HG03060 (cell line): ENCODE results near the gene SYNPR.

Source experiments
- ATAC-seq: cut with Tn5 transposase; IDR thresholded peaks from one replicate; pipeline ENCODE4 v1.9.1; 2021; ENCODE audit warnings: low read depth, moderate number of reproducible peaks; ENCODE audit not compliant: unreplicated experiment

The SYNPR gene

DNA sequence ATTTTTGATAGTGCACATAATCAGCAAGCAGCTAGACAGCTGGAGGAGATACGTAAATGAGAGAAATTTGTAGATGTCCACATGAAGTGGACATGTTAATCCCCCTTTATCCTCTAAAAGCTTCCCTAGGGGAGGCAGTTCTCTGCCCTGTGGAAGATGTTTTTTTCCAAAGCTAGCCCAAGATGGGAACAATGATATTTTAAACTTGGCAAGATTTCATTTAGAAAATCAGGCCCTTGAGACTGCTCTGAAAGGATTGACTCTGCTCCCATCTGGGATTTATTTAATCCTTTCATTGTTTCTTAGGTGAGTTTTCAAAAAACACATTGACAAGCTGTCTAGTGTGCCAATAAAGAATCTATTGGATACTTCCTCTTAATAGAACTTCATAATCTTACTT, 92.0 kb downstream of the SYNPR start:
- no peak for ATAC-seq

DNA sequence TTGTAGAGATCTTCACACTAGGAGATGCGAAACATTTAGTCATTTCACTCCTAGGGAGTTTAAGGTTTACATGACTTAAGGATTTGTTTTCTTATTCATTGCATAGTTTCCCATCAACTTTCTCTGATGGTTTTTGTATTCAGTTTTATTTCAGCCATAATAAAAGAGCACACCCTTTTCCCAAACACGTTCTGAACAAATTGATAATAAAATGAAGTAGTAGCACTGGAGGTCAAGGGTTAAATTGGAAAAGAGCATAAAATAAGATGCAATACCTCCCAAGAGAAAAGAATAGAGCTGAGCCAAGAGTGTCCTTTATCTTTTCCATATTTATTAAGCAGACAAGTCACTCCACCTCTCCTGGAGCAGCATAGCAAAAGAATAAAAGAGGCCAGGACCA, 104.9 kb downstream of the SYNPR start:
- ATAC-seq = no peak

DNA sequence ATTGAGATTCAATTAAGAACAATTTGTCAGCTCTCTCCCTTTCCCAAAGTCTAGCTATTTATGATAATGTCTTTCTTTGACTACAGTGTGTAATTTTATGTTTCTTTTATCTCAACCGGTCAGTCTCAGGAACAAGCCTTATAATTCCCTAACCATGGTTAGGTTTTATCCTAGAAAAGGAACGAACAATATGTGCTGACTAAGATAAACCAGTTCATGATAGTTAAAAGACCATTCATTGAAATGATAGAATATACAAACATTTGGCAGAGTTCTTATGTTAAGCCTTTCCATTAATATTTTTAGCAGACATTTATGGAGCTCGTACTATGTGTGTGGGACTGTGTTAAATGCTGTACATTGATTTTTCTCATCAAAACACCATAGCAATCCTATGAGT, 106.3 kb downstream of the SYNPR start:
- ATAC-seq = no peak

DNA sequence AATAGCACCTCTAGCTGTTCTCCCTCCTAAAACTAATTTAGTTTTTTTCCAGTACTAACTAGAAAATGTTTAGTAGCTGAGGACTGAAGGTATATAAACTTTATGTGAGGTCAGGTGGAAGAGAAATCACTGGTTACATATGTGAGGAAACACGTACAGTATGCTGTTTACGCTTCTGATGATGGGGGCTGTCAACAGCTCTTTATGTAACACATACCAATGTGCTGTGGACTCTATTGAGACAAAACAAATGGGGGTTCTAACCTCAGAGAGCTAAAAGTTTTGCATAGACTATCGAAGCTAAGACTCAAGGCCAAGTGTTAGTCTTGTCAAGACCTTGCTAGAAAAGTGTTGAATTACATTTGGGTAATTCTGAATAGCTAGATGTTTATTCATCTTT, 107.5 kb downstream of the SYNPR start:
- no peak for ATAC-seq

DNA sequence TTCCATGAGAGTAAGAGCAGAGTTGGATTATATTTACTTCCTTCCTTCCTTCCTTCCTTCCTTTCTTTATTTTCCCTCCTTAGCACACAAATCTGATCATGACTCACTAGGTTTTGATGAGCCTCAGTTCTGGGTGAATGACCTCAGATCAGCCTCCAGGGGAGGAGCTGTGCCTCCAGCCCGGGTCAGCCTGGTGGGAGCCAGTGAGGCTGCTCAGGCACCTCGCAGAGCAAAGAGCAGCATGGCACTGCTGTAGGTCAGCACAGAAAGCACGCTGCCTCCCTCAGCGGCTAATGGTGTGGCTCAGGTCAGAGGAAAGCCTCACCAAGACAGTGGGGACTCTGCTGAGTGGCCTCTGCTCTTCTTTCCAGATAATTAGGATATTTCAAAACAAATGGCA, 108.5 kb downstream of the SYNPR start:
- ATAC-seq = no peak

DNA sequence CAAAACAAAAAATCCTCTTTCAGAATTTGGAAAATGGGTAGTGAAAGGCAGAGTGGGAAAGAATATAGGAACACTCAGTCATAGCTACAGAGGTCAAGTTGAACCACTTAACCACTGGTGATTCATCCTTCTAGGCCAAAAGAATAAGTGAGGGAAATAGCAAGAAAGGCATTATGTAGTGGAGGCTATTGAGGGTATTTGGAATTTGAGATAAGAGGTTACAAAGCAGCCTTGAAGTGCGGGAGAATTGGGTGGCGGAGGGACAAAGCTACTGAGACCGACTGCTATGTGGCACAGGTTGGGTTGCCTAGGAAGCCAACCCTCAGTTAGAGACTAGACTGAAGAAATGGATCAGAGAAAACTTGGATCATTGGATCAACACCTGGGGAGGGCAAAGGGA, 109.5 kb downstream of the SYNPR start:
- no peak for ATAC-seq

DNA sequence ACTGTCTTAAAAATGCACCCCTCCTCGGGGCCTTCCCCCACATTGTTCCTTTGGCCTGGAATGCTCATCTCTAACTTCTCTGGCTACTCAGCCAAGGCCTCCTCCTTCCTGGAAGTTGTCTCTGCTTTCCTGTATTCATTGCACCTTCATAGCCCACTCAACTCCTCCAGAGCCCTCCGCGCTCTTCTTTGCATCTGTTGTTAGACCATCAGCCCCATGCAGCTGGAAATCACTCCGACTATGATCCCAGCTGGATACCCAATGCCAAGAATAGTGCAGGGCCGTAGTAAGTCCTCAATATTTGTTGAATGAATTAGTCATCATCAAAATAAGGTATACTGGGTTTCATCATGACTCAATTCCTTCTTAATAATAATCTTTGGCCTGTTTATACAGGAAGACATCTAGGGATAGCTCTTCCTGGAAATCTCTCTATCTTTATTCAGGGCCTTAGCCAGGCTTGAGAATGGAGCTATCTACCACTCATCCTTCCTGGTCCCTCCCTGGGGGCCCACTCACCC, 112.7 kb downstream of the SYNPR start:
- ATAC-seq = no peak

DNA sequence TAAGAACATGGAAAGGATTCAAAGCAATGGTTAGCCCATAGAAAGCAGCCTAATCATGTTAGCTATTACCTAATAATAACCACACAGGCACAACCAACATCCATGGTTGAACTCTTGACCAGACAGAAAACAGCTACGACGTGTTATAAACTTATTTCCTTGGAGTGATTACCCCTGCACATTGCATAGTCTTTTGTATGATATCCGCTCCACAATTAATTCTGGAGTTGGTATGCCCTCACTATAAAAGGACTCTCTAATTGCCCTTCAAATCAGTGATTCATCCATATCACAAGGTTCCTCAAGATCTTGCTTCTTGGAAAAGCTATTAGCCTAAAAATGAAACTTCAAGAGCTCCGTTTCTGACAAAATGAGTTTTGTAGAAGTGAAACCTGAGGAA, 117.9 kb downstream of the SYNPR start:
- no peak for ATAC-seq

DNA sequence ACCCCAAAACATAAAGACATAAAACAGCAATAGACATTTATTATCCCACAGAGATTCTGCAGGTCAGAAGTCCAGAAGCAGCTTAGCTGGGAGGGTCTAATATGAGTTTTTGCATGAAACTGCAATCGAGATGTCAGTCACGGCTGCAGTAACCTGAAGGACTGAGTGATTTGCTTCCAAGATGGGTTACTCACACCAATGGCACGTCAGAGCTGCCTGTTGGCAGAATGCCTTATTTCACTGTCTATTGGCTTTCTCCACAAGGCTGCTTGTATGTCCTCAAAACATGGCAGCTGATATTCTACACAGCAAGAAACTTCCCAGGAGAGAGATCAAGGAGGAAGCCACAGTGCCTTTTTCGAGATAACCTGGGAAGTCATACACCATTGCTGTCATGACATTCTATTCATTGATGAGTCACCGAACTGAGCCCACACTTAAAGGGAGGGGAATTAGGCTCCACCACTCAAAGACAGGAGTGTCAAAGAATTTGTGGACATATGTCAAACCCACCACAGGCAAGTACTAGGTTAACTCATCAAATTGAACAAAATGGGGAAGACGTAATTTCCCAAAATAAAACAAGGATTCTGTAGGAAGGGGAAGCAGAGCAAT, 122.2 kb downstream of the SYNPR start:
- no peak for ATAC-seq

DNA sequence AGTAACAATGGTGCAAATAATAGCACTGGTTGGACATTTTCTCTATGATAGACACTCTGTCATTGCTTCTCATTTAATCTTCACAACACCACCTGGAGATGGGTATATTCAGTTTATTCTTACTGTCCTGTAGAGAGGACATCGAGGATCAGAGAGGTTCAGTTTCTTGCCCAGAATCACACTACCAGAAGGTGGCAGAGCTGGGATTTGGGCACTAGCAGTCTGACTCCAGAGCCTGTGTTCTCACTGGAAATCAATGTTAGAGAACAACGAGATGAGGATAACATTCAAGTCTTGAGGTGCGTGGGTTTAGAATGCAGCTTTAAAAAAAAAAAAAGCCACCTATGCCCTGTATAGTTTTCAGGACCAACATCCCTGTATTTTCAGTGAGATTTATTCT, 127.8 kb downstream of the SYNPR start:
- no peak for ATAC-seq

DNA sequence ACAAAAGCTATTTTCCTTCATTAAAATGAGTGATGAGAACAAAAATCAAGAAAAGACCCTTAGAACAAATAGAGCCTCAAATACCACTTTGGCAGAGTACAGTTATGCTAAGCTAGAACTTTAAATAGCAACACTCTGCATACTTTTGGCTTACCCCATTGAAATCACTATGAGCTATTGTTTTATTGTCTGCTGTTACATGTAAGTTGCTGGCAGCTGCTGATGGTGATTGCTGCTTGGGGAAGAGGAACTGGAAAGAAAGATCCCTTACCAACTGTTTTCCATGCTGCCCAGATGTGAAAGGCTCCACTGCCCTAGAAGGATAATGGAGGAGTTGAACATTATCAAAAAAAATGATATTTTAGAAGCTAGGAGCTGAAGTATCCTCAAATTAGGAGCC, 135.4 kb downstream of the SYNPR start:
- ATAC-seq = no peak

DNA sequence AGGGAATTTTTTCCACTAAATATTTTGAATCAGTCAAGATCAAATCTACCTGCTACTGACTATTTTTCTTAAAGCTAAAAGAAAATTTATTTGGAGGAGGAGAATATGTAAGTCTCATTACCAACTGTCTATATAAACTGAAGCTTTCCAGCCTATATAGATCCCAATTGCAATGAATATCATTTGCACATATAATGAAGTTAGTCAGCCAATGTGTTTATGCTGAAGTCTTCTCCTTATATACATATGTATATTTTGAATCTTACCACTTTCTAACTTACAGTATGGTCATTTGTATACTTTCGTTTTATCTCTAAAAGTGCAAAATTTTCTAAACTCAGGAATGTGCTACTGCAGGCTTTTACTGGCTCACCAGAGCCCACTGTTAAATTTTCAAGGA, 136.5 kb downstream of the SYNPR start:
- ATAC-seq = no peak

DNA sequence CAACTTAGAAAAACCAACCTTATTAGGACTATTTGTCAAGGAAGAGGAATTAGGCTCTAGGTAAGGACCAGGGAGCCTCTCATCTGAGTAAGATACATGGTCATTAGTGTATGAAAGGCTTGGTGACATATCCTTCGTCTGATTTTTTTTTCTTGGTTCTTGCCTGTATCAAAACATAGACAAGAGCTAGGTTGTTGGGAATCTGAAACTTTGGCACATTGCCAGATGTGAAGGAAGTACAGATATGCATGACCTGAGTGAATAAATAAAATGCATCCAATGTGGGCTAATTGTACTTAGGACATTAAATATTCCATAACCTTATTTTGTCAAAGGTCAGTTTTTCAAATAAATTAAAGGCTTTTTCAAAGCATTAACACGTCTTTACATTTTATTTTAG, 151.8 kb downstream of the SYNPR start:
- no peak for ATAC-seq

DNA sequence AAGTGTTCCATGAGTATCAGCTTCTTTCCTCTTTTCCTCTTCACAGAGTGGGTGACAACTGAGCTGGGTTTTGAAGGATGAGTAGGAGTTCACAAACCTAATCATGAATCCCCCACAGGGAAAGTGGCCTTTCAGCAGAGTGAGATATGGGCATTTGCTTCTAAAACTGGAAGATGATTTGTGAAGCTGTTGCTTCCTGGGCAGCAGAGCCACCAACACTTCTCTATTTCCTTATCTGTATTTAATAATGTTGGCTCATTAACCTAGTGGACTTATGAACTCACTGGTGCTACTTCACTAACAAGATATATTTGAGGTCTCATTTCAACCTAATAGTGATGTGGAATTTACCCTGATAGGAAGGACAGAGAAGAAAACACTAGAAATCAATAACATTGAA, 152.8 kb downstream of the SYNPR start:
- no peak for ATAC-seq

DNA sequence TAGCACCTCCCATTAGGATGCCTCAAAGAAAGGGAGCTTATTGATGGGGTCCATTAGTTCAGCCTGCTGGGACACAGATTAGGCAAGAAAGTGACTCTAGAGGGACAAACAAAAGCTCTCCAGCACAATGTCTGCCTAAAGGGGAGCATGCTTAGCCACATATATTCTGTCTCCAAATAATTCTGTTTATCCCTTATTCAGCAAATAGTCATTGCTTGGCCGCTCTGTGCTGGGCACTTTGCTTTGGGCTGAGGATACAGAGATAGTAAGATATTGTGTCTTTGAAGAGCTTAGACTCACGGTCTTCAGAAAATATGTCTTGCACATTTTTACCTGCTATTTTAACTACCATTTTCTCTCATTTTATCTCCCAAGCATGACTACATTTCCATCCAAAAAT, 159.8 kb downstream of the SYNPR start:
- no peak for ATAC-seq

DNA sequence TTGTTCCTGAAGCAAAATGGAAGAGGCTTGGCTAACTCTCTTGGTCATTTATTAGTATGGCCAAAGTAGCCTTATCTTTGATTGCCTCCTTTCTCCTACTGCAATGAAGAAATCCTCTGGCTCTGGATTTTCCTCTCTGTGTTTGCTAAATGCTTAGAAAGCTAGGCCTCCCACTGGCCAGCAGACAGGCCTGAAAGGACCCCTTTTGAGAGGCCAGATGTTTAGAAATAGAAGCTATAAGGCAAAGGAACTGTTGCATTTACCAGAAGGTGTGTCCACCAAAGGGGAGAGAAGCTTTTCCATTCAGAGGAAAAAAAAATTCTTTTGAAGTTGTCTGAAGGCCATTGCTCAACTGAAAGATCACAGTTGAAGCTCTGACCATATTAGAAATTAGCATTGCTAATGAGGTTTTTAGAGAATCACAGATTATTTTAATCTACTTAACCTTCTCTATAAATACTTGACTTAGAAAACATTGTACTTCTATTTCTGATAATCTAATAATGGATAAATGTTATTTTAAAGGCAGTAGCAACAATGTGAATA, 160.8 kb downstream of the SYNPR start:
- ATAC-seq = no peak

DNA sequence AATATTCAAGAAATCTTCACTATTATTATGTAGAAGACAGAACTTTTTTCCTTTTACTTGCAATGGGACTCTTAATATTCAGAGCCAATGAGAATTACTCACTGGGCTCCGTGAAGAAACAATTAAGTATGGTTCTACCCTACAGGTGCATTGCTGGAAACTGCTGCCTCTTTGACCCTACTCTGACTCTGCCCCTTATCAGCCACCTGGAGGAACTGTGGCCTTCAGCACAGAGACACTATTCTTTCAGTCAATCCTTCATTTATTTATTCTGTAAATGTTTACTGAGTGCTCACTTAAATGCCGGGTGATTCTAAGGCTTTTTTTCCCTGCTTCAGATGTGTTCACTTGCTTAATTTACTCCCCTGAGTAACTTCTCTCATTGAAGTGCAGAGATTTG, 163.2 kb downstream of the SYNPR start:
- no peak for ATAC-seq

DNA sequence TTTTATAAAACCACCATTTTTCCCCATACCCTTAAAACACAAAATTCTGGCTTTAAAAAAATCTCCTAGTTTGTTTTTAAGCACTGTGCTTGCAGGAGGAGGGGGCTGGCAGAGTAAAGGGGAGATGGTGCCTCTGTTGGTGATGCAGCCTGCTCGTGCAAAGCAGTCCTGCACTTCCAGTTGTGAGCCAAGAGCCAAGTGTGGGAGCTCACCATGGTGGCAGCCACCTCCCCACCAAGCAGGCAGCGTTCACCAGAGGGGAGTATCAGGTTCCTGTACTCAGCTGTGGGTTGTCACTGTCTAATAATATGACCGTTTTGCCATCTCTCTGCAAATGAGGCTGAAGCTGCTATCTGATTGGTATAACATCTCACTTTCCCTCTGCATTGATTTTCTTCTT, 164.8 kb downstream of the SYNPR start:
- no peak for ATAC-seq

DNA sequence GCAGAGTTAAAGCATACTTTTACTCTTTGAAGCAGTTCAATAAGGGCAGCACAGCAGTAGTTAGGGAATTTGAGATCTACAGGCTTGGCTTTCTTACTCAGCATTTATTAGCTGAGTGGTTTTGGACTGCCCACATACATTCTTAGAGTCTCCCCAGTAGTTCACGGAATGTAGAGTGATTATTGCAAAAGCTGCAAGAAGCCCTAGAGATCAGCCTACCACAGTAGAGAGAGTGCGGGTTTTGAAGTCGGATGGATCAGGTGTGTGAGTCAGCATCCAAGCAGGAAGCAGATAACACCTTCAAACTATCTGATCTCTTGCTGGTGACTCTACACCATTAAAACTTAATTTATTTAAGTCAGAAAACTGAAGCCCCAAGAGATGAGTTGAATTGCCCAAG, 171.9 kb downstream of the SYNPR start:
- ATAC-seq = no peak

DNA sequence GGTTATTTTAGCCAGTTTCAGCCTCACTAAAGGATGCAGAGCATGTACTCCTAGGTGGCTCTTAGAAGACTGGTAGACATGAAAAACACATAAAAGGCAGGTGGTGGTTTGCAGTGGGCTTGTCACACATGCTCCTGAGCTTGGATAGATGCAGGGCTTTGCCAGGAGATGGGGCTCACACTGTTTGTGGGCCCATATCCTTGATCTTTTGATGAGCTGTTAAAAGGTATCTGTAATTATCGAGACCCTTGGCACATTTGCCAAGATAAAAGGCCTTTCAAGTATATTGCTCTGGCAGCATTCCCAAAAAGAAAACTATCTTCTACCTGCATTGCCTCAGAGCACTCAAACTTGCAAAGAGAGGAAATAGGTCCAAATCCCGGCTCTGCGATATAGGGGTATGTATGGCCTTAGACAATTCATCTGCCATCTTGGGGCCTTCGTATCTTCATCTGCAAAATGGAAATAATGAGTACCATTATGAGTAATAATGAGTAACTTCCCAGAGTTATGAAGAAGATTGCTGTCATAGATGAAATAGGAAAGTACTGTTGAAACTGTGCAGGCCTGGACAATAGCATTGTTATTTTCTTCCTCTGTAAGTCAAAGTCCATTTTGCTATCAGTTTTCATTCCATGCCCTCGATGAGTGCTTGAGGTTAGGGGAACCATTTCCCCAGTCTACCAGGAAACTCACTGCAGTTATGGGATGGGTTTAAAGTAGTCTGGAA, 172.7 kb downstream of the SYNPR start:
- no peak for ATAC-seq

DNA sequence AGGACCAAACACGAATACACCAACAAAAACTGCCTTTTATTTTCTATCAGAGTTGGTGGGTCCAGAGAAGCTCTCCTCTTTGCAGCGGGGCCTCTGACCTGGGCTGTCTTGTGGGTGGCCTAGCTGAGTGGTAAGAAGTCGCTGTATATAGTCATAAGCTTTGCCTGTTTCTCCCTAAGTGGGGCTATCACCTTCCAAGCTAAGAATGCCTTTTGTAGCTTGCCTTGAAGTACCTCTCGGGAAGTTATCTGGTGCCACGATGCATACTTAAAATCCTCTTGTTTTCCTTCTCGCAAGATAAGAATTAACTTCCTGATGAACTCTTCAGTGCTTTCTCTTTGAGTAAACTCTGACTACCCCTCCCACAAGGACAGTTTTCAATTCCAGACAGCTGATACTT, 178.8 kb downstream of the SYNPR start:
- no peak for ATAC-seq

DNA sequence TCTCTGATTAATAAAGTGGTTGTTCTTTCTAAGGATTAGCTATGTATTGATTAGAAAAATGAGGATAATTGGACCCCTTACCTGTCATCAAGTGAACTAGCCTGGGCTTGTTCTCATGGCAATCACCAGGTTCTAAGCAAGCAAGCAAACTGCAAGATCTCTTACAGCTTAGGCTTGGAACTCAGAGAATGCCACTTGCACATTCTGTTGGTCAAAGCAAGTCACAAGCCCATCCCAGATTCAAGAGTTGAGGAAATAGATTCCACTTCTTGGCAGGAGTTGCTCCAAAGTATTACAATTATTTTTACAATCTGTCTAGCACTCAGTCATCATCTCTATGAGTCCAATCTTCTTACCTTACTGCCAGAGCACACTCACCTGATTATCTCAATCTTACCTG, 180.3 kb downstream of the SYNPR start:
- ATAC-seq = no peak
